Measurements from ENCODE around the gene CTIF. TPM values are rescaled to one million over a fixed set of nuclear protein-coding genes. Genes with fewer than 3 reads are reported as not detected.

Gene CTIF
- total RNA-seq, 2 experiments from 2014 or later = 3.6 to 4.1 TPM

DNA sequence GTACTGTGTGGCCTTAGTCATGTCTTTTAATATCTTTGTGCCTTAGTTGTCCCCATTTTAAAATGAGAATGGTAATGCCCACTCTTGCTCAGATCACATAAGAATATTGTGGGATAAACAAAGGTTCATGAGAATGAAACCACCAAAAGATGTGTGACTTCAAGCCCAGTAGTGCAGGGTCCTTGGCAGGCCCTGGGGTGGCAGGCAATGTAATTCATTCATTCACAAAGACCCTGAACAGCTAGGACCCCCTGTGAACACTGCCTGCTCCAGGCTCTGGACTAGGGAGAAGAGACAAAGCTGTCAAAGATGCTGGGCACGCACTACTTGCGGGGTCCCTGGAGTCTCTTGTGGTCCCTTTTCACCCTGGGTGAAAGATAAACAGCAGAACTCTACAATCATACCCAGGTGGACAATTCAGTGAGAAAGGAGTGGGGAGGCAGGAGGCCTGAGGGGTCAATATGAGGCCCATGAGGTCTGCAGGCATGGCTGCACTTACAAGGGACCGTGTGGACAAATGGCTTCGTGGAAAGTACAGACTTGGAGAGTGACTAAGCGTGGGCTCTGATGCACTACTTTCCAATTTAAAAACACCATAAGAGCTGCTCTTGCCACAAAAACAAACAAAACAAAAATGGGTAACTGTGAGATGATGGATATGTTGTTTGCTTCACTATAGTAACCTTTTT lies 275.8 kb downstream of the CTIF start:
- Mint-ChIP-seq H3K27me3 (ENCODE audit: low read depth) (no peaks in the 10 kb centered on the region), H3K27ac (no peak overlapping the region), H3K4me3 (no peak overlapping the region), H3K9me3 (no peaks in the 10 kb centered on the region), H3K4me1 (ENCODE audit: low read depth) (peaks cover 12% of the 10 kb centered on the region), H3K36me3 (ENCODE audit: low read depth) (no peaks in the 10 kb centered on the region)
- CTCF ChIA-PET = interaction anchor here (0.6 to 1.1 kb wide), 3 partner anchors 17 to 1655 kb away, joined by 3 to 4 read pairs (median 3); no protein-coding TSS in a partner anchor
- DNase-seq = no peak
- intact Hi-C loops (cut with micrococcal nuclease) = no loop called here

DNA sequence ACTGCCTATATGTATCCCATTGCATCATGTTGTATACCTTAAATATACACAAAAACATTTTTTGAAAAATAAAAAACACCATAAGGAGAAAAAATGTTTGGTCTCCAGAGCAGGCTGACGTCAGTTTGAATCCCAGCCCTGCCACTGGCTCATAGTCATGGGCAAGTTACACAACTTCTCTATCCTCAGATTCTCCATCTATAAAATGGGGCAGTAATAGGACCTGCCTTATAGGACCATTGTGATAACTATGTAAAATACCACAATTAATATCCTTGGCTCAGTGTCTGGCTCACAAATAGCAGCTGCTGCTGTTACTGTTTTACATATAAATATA lies 276.3 kb downstream of the CTIF start:
- Mint-ChIP-seq H3K9me3 (no peaks in the 10 kb centered on the region), H3K4me1 (ENCODE audit: low read depth) (peaks cover 12% of the 10 kb centered on the region), H3K27me3 (ENCODE audit: low read depth) (no peaks in the 10 kb centered on the region), H3K4me3 (no peak overlapping the region), H3K36me3 (ENCODE audit: low read depth) (no peaks in the 10 kb centered on the region), H3K27ac (no peak overlapping the region)
- DNase-seq = no peak
- intact Hi-C loops (cut with micrococcal nuclease) = no loop called here
- CTCF ChIA-PET = no interaction called here

GRCh38 chr18:48815581-48816324 lies 276.9 kb downstream of the CTIF start:
- intact Hi-C loops (cut with micrococcal nuclease) = no loop called here
- Mint-ChIP-seq H3K4me1 (ENCODE audit: low read depth) (peaks cover 17% of the 10 kb centered on the region), H3K4me3 (no peak overlapping the region), H3K27ac (no peak overlapping the region), H3K36me3 (ENCODE audit: low read depth) (no peaks in the 10 kb centered on the region), H3K9me3 (no peaks in the 10 kb centered on the region), H3K27me3 (ENCODE audit: low read depth) (no peaks in the 10 kb centered on the region)
- DNase-seq = no peak
- CTCF ChIA-PET = no interaction called here

- Mint-ChIP-seq H3K27me3 (ENCODE audit: low read depth) (no peaks in the 10 kb centered on the region), H3K27ac (no peak overlapping the region), H3K9me3 (no peaks in the 10 kb centered on the region), H3K36me3 (ENCODE audit: low read depth) (no peaks in the 10 kb centered on the region), H3K4me3 (no peak overlapping the region), H3K4me1 (ENCODE audit: low read depth) (peaks cover 22% of the 10 kb centered on the region)
- no peak for DNase-seq
- intact Hi-C loops (cut with micrococcal nuclease) = no loop called here
- CTCF ChIA-PET = no interaction called here
Observed at GRCh38 chr18:48816554-48816953, 277.7 kb downstream of the CTIF start.

DNA sequence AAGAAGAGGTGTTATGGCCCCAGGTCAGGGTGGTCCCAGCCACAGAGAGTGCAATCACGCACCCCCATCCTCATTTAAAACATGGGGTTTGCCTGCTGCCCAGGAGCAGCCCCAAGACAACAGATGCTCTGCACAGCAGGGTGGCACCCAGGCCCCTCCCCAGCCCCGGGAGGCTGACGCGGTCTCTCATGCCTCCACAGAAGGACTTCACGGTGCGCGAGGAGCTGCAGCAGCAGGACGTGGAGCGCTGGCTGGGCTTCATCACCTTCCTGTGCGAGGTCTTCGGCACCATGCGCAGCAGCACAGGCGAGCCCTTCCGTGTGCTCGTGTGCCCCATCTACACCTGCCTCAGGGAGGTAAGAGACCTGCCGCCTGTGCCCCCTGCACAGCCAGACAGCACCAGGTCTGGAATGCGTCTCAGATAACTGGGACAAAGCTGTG lies 278.2 kb downstream of the CTIF start:
- H3K4me1 Mint-ChIP-seq (ENCODE audit: low read depth) = peaks cover 22% of the 10 kb centered on the region
- no peak overlapping the region for H3K27ac Mint-ChIP-seq
- CTCF ChIA-PET = no interaction called here

GRCh38 chr18:48818329-48819254 lies 279.8 kb downstream of the CTIF start:
- Mint-ChIP-seq H3K27me3 (ENCODE audit: low read depth) (no peaks in the 10 kb centered on the region), H3K4me3 (no peak overlapping the region), H3K36me3 (ENCODE audit: low read depth) (no peaks in the 10 kb centered on the region), H3K4me1 (ENCODE audit: low read depth) (peaks cover 17% of the 10 kb centered on the region), H3K9me3 (no peaks in the 10 kb centered on the region), H3K27ac (no peak overlapping the region)
- intact Hi-C loops (cut with micrococcal nuclease) = no loop called here
- CTCF ChIA-PET = no interaction called here
- no peak for DNase-seq

More for the DNA sequence above, 278.2 kb downstream of the CTIF start:
- Mint-ChIP-seq H3K27me3 (ENCODE audit: low read depth) (no peaks in the 10 kb centered on the region), H3K4me3 (no peak overlapping the region), H3K9me3 (no peaks in the 10 kb centered on the region), H3K36me3 (ENCODE audit: low read depth) (no peaks in the 10 kb centered on the region)
- no peak for DNase-seq
- intact Hi-C loops (cut with micrococcal nuclease) = no loop called here

- no peaks in the 10 kb centered on the region for H3K9me3 Mint-ChIP-seq
- H3K27ac Mint-ChIP-seq = no peak overlapping the region
- CTCF ChIA-PET = no interaction called here
- intact Hi-C loops (cut with micrococcal nuclease) = no loop called here
- H3K4me1 Mint-ChIP-seq (ENCODE audit: low read depth) = peaks cover 13% of the 10 kb centered on the region
- no peak overlapping the region for H3K4me3 Mint-ChIP-seq
- no peaks in the 10 kb centered on the region for H3K27me3 Mint-ChIP-seq (ENCODE audit: low read depth)
- no peak for DNase-seq
- H3K36me3 Mint-ChIP-seq (ENCODE audit: low read depth) = no peaks in the 10 kb centered on the region
Observed at GRCh38 chr18:48819276-48819675, 280.4 kb downstream of the CTIF start.

DNA sequence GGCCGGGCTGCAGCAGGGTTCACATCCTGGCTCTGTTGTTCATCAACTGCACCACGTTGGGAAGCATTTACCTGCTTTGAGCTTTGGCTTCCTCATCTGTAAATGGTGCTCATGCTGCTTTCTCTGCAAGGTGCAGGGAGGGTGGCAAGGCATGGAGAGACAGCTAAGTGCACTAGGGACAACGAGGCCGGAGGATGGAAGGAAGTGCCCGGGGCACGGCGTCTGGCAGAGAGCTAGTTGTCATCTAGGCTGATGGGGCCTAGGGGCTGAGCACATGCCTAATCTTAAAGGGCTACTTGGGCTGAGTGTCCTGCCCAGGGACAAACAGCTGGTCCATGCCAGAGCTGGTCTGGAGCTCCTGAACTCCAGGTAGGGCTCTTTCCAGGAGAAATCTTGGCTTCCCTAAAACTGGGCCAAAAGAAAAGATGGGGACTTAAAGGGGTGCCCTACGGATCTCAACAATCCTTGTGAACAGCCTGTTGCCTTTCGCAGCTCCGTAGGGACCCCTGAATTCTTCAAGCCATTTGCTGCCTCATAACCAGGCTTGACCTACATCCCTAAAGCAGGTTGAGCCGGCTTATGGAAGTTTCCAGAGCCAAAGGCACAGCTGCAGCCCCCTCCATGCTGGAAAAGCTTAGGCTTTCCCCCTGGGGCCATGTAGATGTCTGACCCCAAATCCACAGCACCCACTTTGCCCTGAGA lies 281.1 kb downstream of the CTIF start:
- H3K9me3 Mint-ChIP-seq = no peaks in the 10 kb centered on the region
- CTCF ChIA-PET = no interaction called here
- peaks cover 11% of the 10 kb centered on the region for H3K4me1 Mint-ChIP-seq (ENCODE audit: low read depth)
- intact Hi-C loops (cut with micrococcal nuclease) = no loop called here
- no peaks in the 10 kb centered on the region for H3K36me3 Mint-ChIP-seq (ENCODE audit: low read depth)
- no peaks in the 10 kb centered on the region for H3K27me3 Mint-ChIP-seq (ENCODE audit: low read depth)
- DNase-seq = no peak
- H3K4me3 Mint-ChIP-seq = no peak overlapping the region
- H3K27ac Mint-ChIP-seq = no peak overlapping the region

GRCh38 chr18:48820483-48821250 lies 281.8 kb downstream of the CTIF start:
- Mint-ChIP-seq H3K27me3 (ENCODE audit: low read depth) (no peaks in the 10 kb centered on the region), H3K4me1 (ENCODE audit: low read depth) (peaks cover 10% of the 10 kb centered on the region), H3K27ac (no peak overlapping the region), H3K36me3 (ENCODE audit: low read depth) (no peaks in the 10 kb centered on the region), H3K9me3 (no peaks in the 10 kb centered on the region), H3K4me3 (no peak overlapping the region)
- intact Hi-C loops (cut with micrococcal nuclease) = no loop called here
- CTCF ChIA-PET = no interaction called here
- DNase-seq = no peak

- intact Hi-C loops (cut with micrococcal nuclease) = no loop called here
- H3K36me3 Mint-ChIP-seq (ENCODE audit: low read depth) = no peaks in the 10 kb centered on the region
- CTCF ChIA-PET = no interaction called here
- DNase-seq = no peak
- no peaks in the 10 kb centered on the region for H3K27me3 Mint-ChIP-seq (ENCODE audit: low read depth)
- H3K4me1 Mint-ChIP-seq (ENCODE audit: low read depth) = peaks cover 10% of the 10 kb centered on the region
- H3K4me3 Mint-ChIP-seq = no peak overlapping the region
- H3K27ac Mint-ChIP-seq = no peak overlapping the region
- H3K9me3 Mint-ChIP-seq = no peaks in the 10 kb centered on the region
Observed at GRCh38 chr18:48821251-48821590, 282.4 kb downstream of the CTIF start.

- H3K27ac Mint-ChIP-seq = no peak overlapping the region
- no peaks in the 10 kb centered on the region for H3K36me3 Mint-ChIP-seq (ENCODE audit: low read depth)
- H3K27me3 Mint-ChIP-seq (ENCODE audit: low read depth) = no peaks in the 10 kb centered on the region
- CTCF ChIA-PET = no interaction called here
- H3K4me3 Mint-ChIP-seq = no peak overlapping the region
- intact Hi-C loops (cut with micrococcal nuclease) = no loop called here
- H3K9me3 Mint-ChIP-seq = no peaks in the 10 kb centered on the region
- no peak for DNase-seq
- H3K4me1 Mint-ChIP-seq (ENCODE audit: low read depth) = peaks cover 10% of the 10 kb centered on the region
Observed at GRCh38 chr18:48821845-48822244, 283.0 kb downstream of the CTIF start.
